Fibroblast of lung (primary cell): Measurements from ENCODE around the gene FAM53B. TPM values are rescaled to one million over a fixed set of nuclear protein-coding genes. Genes with fewer than 3 reads are reported as not detected.
A peak's percentile ranks its signal among the peaks of the same experiment; 100 is the strongest.

Source experiments
- DNase-seq, 2 donors: peaks; one replicate each; pipeline versions ENCODE4 v3.0.0 to v3.0.0-alpha.2; 2010; ENCODE audit warnings: low read depth in 2 of 2
- H2AFZ ChIP-seq: 2 replicates; pipeline ENCODE4 v1.5.1; 2012; ENCODE audit warnings: low read length, control low read depth, inconsistent platforms
- H3K27ac ChIP-seq: 2 replicates; pipeline ENCODE4 v1.5.1; 2011; ENCODE audit warnings: low read length, control low read depth; ENCODE audit not compliant: insufficient read depth
- H3K27me3 ChIP-seq: 2 replicates; pipeline ENCODE4 v1.5.1; 2011; ENCODE audit warnings: mild to moderate bottlenecking, low read length; ENCODE audit not compliant: control insufficient read depth, insufficient read depth
- H3K36me3 ChIP-seq: 2 replicates; pipeline ENCODE4 v1.5.1; 2011; ENCODE audit warnings: low read length; ENCODE audit not compliant: control insufficient read depth, insufficient read depth
- H3K4me1 ChIP-seq: 2 replicates; pipeline ENCODE4 v1.5.1; 2011; ENCODE audit warnings: low read length; ENCODE audit not compliant: control insufficient read depth, insufficient read depth; ENCODE audit errors: extremely low read depth
- H3K4me2 ChIP-seq: 2 replicates; pipeline ENCODE4 v1.5.1; 2011; ENCODE audit warnings: low read length, control low read depth; ENCODE audit not compliant: insufficient read depth; ENCODE audit errors: extremely low read depth
- H3K4me3 ChIP-seq, 4 experiments: fragments of 200-600 bp in 1 of 4; sonication (generic) in 1 of 4; replicated peaks in 1 of 4; 2 replicates each; pipeline ENCODE4 v1.5.1; 2011 to 2016; ENCODE audit warnings: low read length in 4 of 4, low read depth in 3 of 4, mild to moderate bottlenecking in 3 of 4, control low read depth in 2 of 4, inconsistent platforms in 1 of 4, mixed read lengths in 1 of 4; ENCODE audit not compliant: insufficient read depth in 1 of 4; ENCODE audit errors: control extremely low read depth in 1 of 4
- H3K79me2 ChIP-seq: 2 replicates; pipeline ENCODE4 v1.5.1; 2012; ENCODE audit warnings: mild to moderate bottlenecking, low read length, inconsistent platforms; ENCODE audit not compliant: control insufficient read depth, insufficient read depth
- H3K9ac ChIP-seq: 2 replicates; pipeline ENCODE4 v1.5.1; 2011; ENCODE audit warnings: mild to moderate bottlenecking, low read length, control low read depth; ENCODE audit not compliant: insufficient read depth
- H3K9me3 ChIP-seq: 2 replicates; pipeline ENCODE4 v1.5.1; 2012; ENCODE audit warnings: low read depth, low read length; ENCODE audit not compliant: control insufficient read depth, insufficient read depth
- H4K20me1 ChIP-seq: 2 replicates; pipeline ENCODE4 v1.5.1; 2011; ENCODE audit warnings: low read length; ENCODE audit not compliant: control insufficient read depth, insufficient read depth; ENCODE audit errors: extremely low read depth
- CTCF ChIP-seq, 2 donors: IDR thresholded peaks in 1 of 2; conservative IDR thresholded peaks in 1 of 2; 1 replicate in 1 of 2; 2 replicates in 1 of 2; pipeline ENCODE4 v1.5.1; 2011 to 2012; ENCODE audit warnings: low read length in 2 of 2, control low read depth in 1 of 2, inconsistent platforms in 1 of 2, low read depth in 1 of 2, mild to moderate bottlenecking in 1 of 2
- EZH2 ChIP-seq: IDR thresholded peaks from 2 replicates; pipeline ENCODE4 v1.5.1; 2012; ENCODE audit warnings: low read length, control low read depth, mild to moderate bottlenecking; ENCODE audit errors: missing control alignments
- polyA plus RNA-seq, 2 donors: library from polyadenylated mRNA; depleted of rRNA in 1 of 2; stranded (reverse) in 1 of 2; unstranded in 1 of 2; fragments of >200 nt; gene quantifications; 2 replicates each; pipeline ENCODE4 v1.2.1, GENCODE V29; 2011 to 2012; ENCODE audit warnings: missing spikeins in 1 of 2
- total RNA-seq: library from RNA; depleted of rRNA; stranded (reverse); fragments of >200 nt; gene quantifications from 2 replicates; pipeline ENCODE4 v1.2.1, GENCODE V29; 2014

FAM53B gene
- total and polyA plus RNA-seq, 2 donors (not counting 1 experiment from before 2014, with no cell fraction given), result 2.2 to 11.7 TPM

- H2AFZ ChIP-seq, result no peak overlapping the region
- peak in 1 of 2 donors; percentile 66 for DNase-seq
- no peaks in the 10 kb centered on the region for H3K79me2 ChIP-seq
- peaks cover 2% of the 10 kb centered on the region for H3K36me3 ChIP-seq
- H3K27me3 ChIP-seq, result no peaks in the 10 kb centered on the region
- H4K20me1 ChIP-seq, result no peaks in the 10 kb centered on the region
- H3K9me3 ChIP-seq, result no peaks in the 10 kb centered on the region
- H3K9ac ChIP-seq, result no peak overlapping the region
- peaks cover 4% of the 10 kb centered on the region for H3K4me1 ChIP-seq
- no peak for TF ChIP-seq EZH2
- TF ChIP-seq CTCF (conservative IDR thresholded peaks at IDR 0.05 in 1 of 2, IDR thresholded peaks at IDR 0.05 in 1 of 2; ENCODE audit: low read depth in 1 of 2, low read length in 2 of 2), result no peak
- no peak overlapping the region for H3K4me3 ChIP-seq
- H3K4me2 ChIP-seq, result no peak overlapping the region
- H3K27ac ChIP-seq, result no peak overlapping the region
Measured at GRCh38 chr10:124677749-124678556, 66.2 kb downstream of the FAM53B start.

DNA sequence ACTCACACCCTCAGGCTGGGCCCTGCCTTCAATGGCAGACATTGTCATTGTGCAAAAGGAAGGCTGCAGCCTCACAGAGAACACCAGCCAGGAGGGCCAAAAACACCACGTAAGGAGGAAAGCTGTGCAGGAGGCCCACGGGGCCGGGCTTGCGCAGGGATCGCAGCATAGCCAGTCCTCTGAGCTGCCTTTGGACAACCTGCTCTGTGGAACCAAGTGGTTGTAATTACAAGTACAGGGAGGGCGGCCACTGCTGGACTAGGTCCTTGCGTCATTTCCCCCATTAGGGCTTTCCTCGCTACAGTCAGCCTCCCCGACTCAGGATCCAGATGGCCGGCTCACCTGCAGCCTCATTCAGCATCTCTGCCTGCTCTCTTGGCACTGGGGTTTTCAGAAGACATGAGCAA, 66.9 kb downstream of the FAM53B start:
- Histone ChIP-seq H3K4me1 (peaks cover 4% of the 10 kb centered on the region), H3K36me3 (peaks cover 2% of the 10 kb centered on the region), H3K27me3 (no peaks in the 10 kb centered on the region), H3K27ac (no peak overlapping the region), H3K9ac (no peak overlapping the region), H3K9me3 (no peaks in the 10 kb centered on the region), H4K20me1 (no peaks in the 10 kb centered on the region), H2AFZ (no peak overlapping the region), H3K79me2 (no peaks in the 10 kb centered on the region), H3K4me3 (no peak overlapping the region), H3K4me2 (no peak overlapping the region)
- no peak for DNase-seq
- TF ChIP-seq CTCF (conservative IDR thresholded peaks at IDR 0.05 in 1 of 2, IDR thresholded peaks at IDR 0.05 in 1 of 2; ENCODE audit: low read depth in 1 of 2, low read length in 2 of 2), result no peak
- no peak for TF ChIP-seq EZH2

DNA sequence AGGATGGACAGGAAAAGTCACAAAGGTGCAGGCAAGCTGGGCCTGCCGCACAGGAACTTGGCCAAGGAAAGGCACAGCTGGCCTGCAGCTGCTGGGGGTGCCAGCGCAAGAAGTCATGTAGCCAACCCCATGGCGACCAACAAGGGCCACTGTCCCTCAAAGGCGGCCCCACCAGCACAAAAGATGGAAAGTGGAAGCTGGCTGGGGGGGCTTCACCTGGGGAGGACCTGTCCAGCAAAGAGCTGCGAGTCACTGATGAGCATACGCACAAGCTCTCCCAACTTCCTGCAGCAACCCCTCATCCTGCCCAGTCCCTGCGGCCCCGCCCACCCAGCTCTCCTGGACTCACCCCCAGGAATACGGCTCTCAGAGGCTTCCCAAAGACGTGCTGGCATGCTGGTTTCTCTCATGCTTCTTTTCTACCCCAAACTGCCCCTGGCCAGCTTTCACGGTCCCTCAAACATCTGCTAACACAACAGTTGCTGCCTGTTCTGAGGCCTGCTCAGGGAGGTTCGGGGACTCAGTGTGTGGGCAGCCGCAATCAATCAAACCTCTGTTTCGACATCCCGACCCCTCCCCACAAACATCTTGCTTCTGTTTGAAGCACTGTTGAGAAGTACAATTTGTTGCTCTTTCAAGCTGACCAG, 67.6 kb downstream of the FAM53B start:
- DNase-seq, result peak in 1 of 2 donors; percentile 15
- Histone ChIP-seq H3K9me3 (no peaks in the 10 kb centered on the region), H3K4me2 (no peak overlapping the region), H4K20me1 (no peaks in the 10 kb centered on the region), H3K79me2 (no peaks in the 10 kb centered on the region), H3K9ac (no peak overlapping the region), H3K27ac (no peak overlapping the region), H3K4me1 (peaks cover 4% of the 10 kb centered on the region), H2AFZ (no peak overlapping the region), H3K36me3 (no peaks in the 10 kb centered on the region), H3K4me3 (no peak overlapping the region), H3K27me3 (no peaks in the 10 kb centered on the region)
- TF ChIP-seq CTCF (conservative IDR thresholded peaks at IDR 0.05 in 1 of 2, IDR thresholded peaks at IDR 0.05 in 1 of 2; ENCODE audit: low read depth in 1 of 2, low read length in 2 of 2) (no peak), EZH2 (no peak)
